ENCODE data around the gene RAB3D. TPM values are rescaled to one million over a fixed set of nuclear protein-coding genes. Genes with fewer than 3 reads are reported as not detected.
A peak's percentile ranks its signal among the peaks of the same experiment; 100 is the strongest.
"Not testable (repeated sequence)": the region's sequence is repeated elsewhere in the genome, so short reads cannot be mapped to it uniquely, and the experiment has no call there.

RAB3D gene, protein sequence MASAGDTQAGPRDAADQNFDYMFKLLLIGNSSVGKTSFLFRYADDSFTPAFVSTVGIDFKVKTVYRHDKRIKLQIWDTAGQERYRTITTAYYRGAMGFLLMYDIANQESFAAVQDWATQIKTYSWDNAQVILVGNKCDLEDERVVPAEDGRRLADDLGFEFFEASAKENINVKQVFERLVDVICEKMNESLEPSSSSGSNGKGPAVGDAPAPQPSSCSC
- 10.7 and 12.3 TPM in 2 replicates for total RNA-seq (2014; rRNA removed; shearing (Covaris generic))
- polyA plus RNA-seq (2014; cell fraction: nucleus; rRNA removed): 2.6 and 5.3 TPM in 2 replicates

DNA sequence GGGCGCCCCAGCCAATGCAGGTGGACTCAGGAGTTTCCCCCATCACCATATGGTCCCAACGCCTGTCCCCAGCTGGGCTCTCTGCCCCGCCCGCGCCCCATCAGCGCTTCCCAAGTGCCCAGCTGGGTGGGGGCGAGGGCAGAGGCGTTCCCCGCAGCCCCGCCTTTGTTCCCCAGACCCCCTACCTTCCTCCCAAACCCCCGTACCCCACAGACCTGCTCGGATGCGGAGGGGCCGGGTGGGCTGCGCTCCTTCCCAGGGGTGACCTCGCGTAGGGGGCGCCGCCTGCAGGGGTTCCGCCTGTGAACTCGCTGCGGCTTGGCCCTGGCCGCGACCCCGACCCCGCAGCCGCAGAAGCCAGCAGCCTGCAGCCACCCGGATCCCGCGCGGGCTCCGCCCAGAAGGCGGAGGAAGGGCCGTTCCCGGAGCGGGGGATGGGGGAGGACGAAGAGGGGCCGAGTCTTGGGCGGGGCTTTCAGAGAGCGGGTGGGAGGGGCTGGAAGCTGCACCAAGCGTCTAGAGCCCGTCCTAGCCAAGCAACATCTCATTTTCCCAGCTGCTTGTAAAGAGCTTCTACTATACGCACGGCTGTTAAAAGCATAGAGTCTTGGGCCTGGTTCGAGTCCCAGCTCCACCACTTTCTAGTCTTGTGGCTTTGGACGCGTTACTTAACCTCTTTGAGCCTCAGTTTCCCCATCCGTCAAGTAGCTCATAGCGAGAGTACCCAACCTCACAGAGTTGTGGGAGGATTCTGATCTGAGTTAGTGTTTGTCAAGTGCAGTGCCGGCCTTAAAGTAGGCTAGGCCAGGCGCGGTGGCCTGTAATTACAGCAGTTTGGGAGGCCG is at the start of gene RAB3D:
Gene RAB3D, minus strand, starts transcription at position 404 of the 845 bp plus-strand sequence. CDS start 2,258 bp downstream, outside the sequence.
- DNase-seq (ENCODE audit: extremely low read depth, low read depth): peak; percentile 83

DNA sequence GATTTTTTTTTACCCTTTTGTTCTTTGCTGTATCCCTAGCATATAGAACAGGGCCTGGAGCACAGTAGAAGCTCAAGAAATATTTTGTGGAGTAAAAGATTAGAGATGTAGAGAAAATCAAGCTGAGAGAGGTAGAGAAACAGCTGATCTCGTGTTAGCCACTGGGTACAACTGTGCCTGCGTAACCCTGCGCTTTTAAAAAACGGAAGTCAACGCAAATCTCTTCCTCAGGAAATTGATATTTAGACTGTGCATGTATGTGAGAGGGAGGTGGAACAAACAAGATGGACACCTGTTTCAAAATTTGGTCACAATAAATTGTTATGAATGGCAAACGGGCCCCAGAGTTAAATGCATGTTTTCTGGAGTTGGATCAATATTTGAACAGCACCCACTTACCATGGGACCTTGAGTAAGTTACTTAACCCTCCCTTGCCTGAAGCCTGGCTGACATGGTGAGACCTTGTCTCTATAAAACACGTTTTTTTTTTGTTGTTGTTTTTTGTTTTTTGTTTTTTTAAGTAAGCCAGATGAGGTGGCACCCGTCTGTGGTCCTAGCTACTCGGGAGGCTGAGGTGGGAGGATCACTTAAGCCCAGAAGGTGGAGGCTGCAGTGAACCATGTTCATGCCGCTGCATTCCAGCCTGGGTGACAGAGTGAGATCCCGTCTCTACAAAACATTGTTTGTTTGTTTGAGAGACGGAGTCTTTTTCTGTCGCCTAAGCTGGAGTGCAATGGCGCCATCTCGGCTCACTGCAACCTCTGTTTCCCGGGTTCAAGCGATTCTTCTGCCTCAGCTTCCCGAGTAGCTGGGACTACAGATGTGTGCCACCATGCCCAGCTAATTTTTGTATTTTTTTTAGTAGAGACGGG is 47.9 kb upstream of the RAB3D start:
- DNase-seq (ENCODE audit: extremely low read depth, low read depth): no peak

DNA sequence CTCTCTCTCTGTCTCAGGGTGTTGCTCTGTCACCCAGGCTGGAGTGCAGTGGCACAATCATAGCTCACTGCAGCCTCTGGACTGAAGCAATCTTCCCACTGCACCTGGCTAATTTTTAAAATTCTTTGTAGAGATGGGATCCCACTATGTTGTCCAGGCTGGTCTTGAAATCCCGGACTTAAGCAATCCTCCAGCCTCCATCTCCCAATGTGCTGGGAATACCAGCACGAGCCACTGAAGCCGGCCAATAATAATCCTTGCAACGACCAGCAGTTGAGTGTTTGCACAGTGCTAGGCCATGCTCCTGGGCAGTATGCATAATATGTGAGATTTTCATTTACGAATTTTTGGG is 45.3 kb upstream of the RAB3D start:
- DNase-seq (ENCODE audit: extremely low read depth, low read depth): no peak

DNA sequence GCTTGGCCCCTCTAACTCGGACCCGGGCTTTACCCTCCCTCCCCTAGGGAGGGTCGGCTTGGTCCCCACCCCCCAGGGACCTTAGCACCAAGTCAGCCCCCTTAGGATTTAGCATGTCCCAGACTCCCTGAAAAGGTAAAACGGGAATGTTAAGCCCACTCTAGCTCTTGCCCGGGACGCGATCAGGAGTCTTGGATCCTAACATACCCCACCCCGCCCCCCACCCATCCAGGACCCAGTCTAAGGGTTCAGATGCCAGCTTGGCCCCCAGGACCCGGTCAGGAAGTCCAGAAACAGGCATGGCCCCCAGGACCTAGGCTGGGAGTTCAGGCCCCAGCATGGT is 44.2 kb upstream of the RAB3D start:
- no peak for DNase-seq (ENCODE audit: extremely low read depth, low read depth)

DNA sequence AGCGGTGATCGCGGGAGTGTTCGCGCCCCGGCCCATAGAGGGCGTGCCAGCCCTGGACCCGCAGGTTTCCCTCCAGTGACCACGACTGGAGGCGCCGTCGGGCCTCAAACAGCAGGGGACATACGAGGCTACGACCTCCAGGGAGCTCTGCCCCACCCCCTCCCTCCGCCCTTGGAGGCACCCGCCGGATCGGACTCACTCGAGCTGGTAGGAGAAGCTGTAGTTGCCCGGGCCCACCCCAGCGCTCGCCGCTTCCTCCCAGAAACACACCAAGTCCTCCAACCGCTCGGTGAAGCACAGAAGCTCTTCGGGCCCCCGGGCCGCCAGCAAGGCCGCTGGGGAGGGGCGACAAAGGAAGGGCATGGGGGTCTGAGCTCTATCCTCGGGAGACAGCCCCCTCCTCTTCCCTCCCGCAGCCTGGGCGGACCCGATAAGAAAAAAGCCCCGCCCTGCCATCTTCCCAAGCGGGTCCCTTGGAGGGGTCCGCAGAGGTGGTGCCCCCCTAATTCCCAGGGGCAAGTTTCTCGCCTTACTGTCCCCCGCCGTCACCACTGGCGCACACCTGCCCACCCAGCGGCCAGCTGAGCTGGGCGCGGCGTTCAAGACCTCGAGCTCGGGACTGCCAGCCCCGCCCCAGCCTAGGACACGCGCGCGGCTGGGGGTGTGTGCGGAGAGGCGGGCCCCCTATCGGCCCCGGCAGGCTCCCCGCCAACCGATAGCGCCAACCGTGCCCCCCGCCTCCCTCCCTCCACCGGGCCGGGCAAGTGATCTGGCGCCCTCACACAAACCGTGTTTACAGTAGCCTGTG is 43.6 kb upstream of the RAB3D start:
- DNase-seq (ENCODE audit: extremely low read depth, low read depth): no peak

DNA sequence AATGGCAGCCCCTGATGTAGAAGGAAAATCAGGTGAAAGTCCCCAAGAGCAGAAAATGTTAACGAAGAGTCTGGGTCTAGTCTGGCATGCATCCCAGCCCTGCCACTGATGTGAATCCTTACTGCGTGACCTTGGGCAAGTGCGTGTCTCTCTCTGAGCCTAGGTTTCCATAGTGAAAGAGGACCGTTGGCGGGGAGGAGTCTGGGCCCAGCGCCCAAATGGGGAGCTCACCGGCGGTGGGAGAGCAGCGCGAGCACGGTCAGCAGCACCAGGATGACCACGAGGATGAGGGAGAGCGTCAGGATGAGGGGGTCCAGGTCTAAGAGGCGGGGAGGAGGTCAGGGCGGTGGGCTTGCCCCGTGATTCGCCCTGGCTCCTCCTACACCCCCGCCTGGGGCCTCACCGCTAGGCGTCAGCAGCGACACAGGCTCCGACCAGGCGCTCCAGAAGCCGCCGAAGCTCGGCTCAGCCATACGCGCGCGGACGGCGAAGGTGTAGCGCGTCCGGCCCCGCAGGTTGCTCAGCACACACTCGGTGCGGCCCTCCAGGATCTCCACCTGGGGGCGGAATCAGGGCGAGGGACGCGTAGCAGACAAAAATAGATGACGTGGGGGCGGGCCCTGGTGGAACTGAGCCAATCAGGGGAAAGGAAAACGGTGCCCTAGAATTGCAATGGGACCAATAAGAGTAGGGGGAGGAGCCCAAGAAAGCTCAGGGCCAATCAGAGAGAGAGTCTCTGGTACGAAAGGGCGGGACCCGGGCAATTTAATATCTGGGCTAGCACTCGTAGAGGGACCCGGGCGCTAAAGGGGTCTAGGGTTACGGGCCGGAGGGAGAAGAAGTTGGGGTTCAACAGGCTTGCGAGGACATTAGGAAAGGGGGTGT is 41.4 kb upstream of the RAB3D start:
- peak; percentile 91 for DNase-seq (ENCODE audit: extremely low read depth, low read depth)

DNA sequence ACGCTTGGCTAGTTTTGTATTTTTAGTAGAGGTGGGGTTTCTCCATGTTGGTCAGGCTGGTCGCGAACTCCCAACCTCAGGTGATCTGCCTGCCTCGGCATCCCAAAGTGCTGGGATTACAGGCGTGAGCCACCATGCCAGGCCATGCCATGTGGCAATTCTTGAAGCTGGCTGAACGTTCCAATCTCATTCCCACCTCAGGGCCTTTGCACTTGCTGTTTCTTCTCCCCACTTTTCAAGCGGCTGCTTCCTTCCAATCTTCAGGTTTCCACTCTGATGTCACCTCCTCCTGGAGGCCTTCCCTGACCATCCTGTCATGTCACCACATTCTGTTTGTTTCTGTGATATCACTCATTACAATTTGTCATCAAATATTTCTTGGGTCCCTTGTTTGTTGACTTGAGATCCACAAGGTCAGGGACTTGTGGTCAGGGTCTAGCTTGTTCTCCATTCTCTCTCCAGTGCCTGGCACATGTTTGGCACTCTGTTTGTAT is 40.4 kb upstream of the RAB3D start:
- no peak for DNase-seq (ENCODE audit: extremely low read depth, low read depth)

DNA sequence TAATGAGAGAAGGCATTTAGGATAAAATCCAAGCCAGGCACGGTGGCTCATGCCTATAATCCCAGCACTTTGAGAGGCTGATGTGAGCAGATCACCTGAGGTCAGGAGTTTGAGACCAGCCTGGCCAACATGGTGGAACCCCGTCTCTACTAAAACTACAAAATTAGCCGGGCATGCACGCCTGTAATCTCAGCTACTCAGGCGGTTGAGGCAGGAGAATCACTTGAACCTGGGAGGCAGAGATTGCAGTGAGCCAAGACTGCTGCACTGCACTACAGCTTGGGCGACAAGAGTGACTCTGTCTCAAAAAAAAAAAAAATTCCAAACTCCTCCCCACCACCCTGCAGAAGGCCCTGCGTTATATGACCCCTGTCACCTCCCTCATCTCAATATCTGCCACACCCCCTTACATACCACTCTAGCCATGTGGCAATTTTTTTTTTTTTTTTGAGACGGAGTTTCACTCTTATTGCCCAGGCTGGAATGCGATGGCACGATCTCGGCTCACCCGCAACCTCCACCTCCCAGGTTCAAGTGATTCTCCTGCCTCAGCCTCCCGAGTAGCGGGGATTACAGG is 39.9 kb upstream of the RAB3D start:
- DNase-seq (ENCODE audit: extremely low read depth, low read depth): not testable (repeated sequence)

DNA sequence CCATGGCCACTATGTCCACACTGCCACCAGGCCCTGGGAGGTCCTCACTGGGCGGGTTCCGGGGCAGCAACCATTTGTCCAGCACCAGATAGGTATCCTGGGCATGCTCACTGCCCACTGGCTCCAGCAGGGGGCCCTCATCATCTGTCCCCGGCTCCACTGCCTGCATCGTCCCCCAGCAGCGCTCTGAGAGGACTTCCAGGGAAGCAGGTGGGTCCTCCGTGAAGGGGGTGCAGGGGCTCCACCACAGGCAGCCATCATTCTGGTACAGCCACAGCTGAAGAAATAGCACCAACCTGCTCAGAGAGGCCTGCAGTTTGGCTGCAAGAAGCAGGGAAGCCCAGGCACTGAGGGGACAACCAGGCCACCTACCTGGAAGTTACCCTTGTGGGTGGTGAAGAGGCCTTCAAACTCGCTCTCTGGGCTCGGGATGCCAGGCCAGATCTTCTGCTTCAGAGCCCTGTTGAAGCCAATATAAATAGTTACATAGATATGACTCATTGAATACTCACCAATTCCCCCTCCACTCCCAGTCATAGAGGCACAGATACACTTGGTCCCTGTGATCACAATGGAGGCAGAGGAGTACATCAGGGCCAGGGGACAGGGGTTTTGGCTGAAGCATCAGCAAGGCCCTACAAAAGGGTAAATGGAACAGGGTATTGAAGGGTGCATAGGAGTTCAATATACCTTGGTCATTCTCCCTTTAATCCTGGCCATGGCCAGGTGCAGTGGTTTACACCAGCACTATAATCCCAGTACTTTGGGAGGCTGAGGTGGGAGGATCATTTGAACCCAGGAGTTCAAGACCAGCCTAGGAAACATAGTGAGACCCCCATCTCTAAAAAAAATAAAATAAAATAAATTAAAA is 39.1 kb upstream of the RAB3D start:
- peak; percentile 56 for DNase-seq (ENCODE audit: extremely low read depth, low read depth)

DNA sequence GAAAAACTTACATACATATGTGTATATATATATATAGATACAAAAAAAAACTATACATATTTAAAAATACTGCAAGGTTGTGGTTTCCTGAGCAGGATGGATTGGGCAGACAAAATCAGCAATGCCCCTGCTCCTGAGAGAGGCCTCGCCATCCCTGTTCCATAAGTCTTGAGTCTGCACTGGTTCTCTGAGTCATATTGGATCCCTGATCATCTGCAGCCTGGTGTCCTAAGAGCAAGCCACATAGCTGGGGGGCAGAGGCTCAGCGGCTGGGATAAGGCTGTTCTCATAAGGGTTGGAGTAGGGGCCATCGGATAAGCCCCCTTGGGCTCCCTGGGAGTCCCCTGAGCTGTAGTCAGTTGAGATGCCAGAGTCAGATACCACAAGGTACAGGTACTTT is 38.3 kb upstream of the RAB3D start:
- DNase-seq (ENCODE audit: extremely low read depth, low read depth): no peak

DNA sequence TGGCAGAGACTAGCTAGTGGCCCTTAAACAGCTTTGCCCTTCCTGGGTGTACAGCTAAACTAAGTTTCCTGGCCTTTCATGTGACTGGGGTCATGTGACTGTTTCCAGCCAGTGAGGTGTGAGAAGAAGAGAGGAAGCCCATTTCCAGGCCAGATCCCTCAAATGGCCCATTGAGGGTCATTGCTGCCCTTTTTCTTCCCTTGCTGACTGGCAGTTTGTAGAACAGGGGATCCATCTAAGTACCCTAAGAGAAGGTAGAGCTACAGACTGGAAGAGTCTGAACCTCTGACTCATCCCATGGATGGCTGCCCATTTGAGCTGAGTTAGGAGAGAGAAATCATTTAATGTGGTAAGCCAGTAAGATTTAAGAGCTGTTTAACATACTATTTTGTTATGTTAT is 37.8 kb upstream of the RAB3D start:
- DNase-seq (ENCODE audit: extremely low read depth, low read depth): no peak

DNA sequence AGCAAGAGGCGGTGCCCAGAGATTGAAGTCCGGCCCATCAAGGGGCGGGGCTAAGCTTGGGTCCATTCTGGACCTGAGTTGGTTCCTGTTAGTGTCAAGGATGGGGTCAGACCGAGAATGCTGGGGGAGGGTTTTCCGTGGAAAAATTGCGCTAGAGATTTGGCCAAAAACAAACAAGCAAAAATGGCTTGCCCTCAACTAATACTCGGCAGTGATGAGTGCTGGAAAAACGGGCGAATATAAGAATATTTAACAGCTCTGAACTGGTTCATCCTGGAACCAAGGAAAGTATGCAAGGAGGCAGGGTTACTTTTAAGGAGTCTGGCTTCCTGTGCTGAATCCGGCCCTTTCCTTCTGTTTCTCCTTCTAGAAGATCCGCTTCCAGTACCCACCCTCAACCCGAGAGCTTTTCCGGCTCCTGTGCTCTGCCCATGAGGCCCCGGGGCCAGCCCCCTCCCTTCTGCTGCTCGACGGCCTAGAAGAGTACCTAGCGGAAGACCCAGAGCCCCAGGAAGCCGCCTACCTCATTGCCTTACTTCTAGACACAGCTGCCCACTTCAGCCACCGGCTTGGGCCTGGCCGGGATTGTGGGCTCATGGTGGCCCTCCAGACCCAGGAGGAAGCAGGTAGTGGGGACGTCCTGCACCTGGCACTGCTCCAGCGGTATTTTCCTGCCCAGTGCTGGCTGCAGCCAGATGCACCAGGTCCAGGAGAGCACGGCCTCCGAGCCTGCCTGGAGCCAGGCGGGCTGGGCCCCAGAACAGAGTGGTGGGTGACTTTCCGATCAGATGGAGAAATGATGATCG is 35.9 kb upstream of the RAB3D start:
- DNase-seq (ENCODE audit: extremely low read depth, low read depth): no peak

DNA sequence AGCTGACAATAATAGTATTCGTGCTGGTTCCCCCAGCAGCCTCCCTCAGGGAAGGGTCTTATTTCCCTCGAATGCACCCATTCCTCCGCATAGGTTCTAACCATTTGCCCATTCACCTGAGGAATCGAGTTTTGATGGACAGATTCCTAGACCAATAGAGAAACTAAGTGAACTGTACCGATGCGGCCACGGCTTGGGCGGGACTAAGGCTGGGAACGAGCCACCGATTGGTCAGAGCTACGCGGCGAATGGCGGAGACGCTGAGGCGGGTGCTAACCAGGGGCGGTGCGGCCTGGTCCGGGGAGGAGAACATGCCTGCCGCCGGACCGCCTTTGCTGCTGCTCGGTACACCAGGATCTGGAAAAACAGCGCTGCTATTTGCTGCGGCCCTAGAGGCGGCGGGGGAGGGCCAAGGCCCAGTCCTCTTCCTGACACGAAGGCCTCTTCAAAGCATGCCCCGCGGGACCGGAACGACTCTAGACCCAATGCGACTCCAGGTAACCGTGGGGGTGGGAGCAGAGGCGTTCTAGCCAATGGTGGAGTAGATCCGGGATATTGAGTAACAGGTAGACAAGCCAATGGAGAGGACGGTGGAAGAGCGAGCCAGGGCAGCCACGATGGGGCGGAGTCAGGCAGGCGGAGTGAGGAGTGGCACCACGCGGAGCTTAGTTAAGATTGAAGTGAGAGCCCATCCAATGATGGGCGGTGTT is 35.1 kb upstream of the RAB3D start, which contains the start of gene SWSAP1:
Gene SWSAP1, plus strand, starts transcription at position 234 of the 710 bp plus-strand sequence. Its CDS starts 15 bp downstream, at position 249.
- peak; percentile 99 for DNase-seq (ENCODE audit: extremely low read depth, low read depth)

DNA sequence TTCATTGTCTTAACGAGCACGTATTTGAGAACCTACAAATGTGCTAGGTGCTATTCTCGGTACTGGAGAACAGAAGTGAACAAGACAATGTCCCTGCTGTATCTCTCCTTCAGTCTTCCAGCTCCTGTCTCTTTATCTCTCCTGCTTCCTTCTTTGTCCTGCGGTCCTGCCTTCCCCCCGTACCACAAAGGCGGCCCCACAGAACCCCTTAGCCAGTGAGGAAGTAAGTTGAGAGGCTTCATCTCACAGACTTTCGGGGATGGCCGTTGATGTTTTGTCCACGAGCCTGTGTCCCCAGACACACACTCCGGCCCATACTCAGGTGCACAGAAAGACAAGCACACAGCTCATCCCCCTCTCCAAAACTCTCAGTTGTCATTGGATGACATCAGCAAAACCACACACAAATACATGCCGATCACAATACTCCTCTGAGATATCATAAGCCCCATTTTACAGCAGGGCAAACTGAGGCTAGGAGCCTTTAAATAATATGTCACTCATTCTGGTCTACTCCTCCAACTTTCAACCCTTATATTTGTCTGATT is 34.5 kb upstream of the RAB3D start:
- DNase-seq (ENCODE audit: extremely low read depth, low read depth): no peak

DNA sequence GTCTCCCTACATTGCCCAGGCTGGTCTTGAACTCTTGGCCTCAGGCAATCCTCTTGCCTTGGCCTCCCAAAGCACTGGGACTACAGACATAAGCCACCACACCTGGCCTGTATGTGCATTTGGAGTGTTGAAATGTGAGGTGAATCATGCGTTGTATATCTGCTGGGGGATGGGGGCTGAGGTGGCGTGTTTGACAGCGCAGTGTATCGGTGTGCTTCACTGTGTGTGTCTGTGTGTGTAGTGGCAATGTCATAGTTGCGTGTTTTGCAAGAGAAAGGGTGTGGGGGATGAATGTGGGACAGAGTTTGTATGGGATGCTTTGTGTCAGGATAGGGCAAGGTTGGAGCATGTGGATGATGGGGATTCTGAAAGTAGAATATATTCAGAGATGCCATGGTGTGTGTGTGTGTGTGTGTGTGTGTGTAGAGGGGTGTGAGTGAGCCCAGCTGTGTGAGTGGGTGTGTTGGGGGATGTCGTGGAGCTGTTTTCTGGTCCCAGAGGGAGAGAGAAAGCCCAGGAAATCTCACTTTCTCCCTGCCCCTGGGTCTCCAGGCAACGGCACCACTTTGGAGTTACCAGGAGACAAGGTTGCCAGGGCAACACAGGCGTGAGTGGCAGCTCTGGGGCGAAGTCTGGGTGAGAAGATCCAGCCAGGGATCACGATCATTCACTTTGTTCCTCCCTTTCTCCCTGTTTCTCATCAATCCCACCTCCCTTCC is 33.9 kb upstream of the RAB3D start:
- no peak for DNase-seq (ENCODE audit: extremely low read depth, low read depth)
